ENCODE measurements around the gene RXFP2. TPM values are rescaled to one million over a fixed set of nuclear protein-coding genes. Genes with fewer than 3 reads are reported as not detected.

RXFP2 gene
- total and polyA plus RNA-seq, 2 donors (not counting 3 experiments of a cell fraction or from before 2014, with no cell fraction given): not detected

DNA sequence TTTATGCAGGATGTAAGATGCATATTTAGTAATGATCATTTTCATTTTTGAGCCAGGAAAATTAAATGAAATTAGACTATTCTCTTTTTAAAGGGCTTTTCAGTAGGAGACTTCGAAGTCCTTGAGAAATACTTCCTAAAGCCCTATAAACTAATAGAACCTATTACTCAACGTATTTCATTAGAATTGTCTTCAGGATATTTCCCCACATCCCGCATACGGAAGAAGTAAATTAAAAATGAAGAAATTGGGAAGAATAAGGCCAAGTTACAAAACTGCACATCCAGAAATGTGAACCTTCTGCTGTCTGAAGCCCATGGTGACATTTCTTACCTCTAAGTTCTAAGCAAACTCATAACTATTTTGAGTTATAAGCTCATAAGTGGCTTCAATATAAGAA lies 66.5 kb downstream of the RXFP2 start:
- no peaks in the 10 kb centered on the region for H3K4me1 ChIP-seq (ENCODE audit: control insufficient read depth, extremely low read depth, insufficient read depth, low read length)
- no peak overlapping the region for H3K4me3 ChIP-seq (replicated peaks in 1 of 3; ENCODE audit: insufficient read depth in 1 of 3, low read depth in 1 of 3, low read length in 3 of 3)
- H3K9ac ChIP-seq (replicated peaks; ENCODE audit: extremely low read depth, insufficient read depth, low read length): no peak overlapping the region
- H3K4me2 ChIP-seq (ENCODE audit: insufficient read depth, low read length): no peak overlapping the region
- H3K9me3 ChIP-seq (replicated peaks; ENCODE audit: control insufficient read depth, insufficient read depth, low read length): no peaks in the 10 kb centered on the region
- TF ChIP-seq POLR2A (IDR thresholded peaks at IDR 0.05; ENCODE audit: low read depth, low read length): no peak
- no peak for TF ChIP-seq FOS (IDR thresholded peaks at IDR 0.05; ENCODE audit: borderline replicate concordance, insufficient read depth, low read length)
- TF ChIP-seq GATA2 (IDR thresholded peaks at IDR 0.05; ENCODE audit: insufficient read depth, insufficient read length, low read depth, low read length): no peak
- no peak for TF ChIP-seq EZH2 (IDR thresholded peaks at IDR 0.05; ENCODE audit: borderline replicate concordance, low read depth, low read length, severe bottlenecking)
- no peak for TF ChIP-seq MYC (IDR thresholded peaks at IDR 0.05; ENCODE audit: low read depth, low read length)
- TF ChIP-seq JUN (IDR thresholded peaks at IDR 0.05; ENCODE audit: borderline replicate concordance, insufficient read depth, insufficient read length, low read depth): no peak
- H4K20me1 ChIP-seq (replicated peaks; ENCODE audit: control insufficient read depth, extremely low read depth, insufficient read depth, low read length): no peaks in the 10 kb centered on the region
- no peaks in the 10 kb centered on the region for H3K36me3 ChIP-seq (ENCODE audit: control insufficient read depth in 2 of 2, extremely low read depth in 1 of 2, insufficient read depth in 2 of 2, low read length in 2 of 2)
- intact Hi-C loops (cut with micrococcal nuclease): no loop called here
- ChIA-PET POLR2A (no interaction called here), CTCF (interaction anchor here (1.3 kb wide), 1 partner anchor 267 kb away, joined by 3 read pairs; no protein-coding TSS in a partner anchor)
- no peak overlapping the region for H2AFZ ChIP-seq (ENCODE audit: low read depth, low read length)
- dilution Hi-C loops (cut with MboI; ENCODE audit: extremely low pct_ligation_motif_present, low sequenced_read_pairs): no loop called here
- no peaks in the 10 kb centered on the region for H3K9me1 ChIP-seq (replicated peaks; ENCODE audit: control insufficient read depth, extremely low read depth, insufficient read depth, low read length)
- H3K79me2 ChIP-seq (ENCODE audit: control insufficient read depth, insufficient read depth, low read length): no peaks in the 10 kb centered on the region
- H3K27ac ChIP-seq (ENCODE audit: insufficient read depth, low read depth, low read length): no peak overlapping the region
- DNase-seq (ENCODE audit: low read depth, low spot score): no peak
- BruUV-seq (replicated peaks): no TSS peak
- H3K27me3 ChIP-seq (ENCODE audit: control insufficient read depth in 2 of 2, insufficient read depth in 2 of 2, low read length in 2 of 2): peaks cover 8 to 11% of the 10 kb centered on the region in 2 experiments
- FAIRE-seq: no peak

DNA sequence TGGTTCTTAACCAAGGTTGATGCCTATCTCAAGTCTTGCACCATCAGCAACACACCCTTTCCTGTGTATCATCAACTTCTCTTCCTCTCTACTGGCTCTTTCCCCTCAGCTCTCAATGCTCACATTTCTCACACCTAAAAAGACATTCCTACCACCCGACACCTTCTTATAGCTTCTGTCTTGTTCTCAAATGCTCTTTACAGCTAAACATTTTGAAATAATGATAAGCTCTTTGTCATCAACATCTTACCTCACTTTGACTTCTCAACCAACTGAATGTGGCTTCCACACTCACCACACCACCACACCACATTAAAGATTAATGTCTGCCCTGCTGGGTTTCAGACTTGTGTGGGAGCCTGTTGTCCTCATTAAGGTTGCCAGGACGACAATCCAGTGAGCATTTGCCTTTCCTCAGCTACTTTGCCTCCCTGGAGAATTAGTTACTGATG lies 67.8 kb downstream of the RXFP2 start:
- TF ChIP-seq FOS (IDR thresholded peaks at IDR 0.05; ENCODE audit: borderline replicate concordance, insufficient read depth, low read length): no peak
- no peak for TF ChIP-seq POLR2A (IDR thresholded peaks at IDR 0.05; ENCODE audit: low read depth, low read length)
- no peaks in the 10 kb centered on the region for H3K79me2 ChIP-seq (ENCODE audit: control insufficient read depth, insufficient read depth, low read length)
- CTCF ChIA-PET: interaction anchor here (0.9 kb wide), 1 partner anchor 10 kb away, joined by 3 read pairs; no protein-coding TSS in a partner anchor
- H3K27ac ChIP-seq (ENCODE audit: insufficient read depth, low read depth, low read length): no peak overlapping the region
- dilution Hi-C loops (cut with MboI; ENCODE audit: extremely low pct_ligation_motif_present, low sequenced_read_pairs) (no loop called here), intact Hi-C loops (cut with micrococcal nuclease) (no loop called here)
- no peak for FAIRE-seq
- H3K27me3 ChIP-seq (ENCODE audit: control insufficient read depth in 2 of 2, insufficient read depth in 2 of 2, low read length in 2 of 2): peaks cover 3 to 9% of the 10 kb centered on the region in 2 experiments
- H3K4me2 ChIP-seq (ENCODE audit: insufficient read depth, low read length): no peak overlapping the region
- POLR2A ChIA-PET: no interaction called here
- no peak overlapping the region for H3K9ac ChIP-seq (replicated peaks; ENCODE audit: extremely low read depth, insufficient read depth, low read length)
- BruUV-seq (replicated peaks): no TSS peak
- H3K36me3 ChIP-seq (ENCODE audit: control insufficient read depth in 2 of 2, extremely low read depth in 1 of 2, insufficient read depth in 2 of 2, low read length in 2 of 2): no peaks in the 10 kb centered on the region
- H4K20me1 ChIP-seq (replicated peaks; ENCODE audit: control insufficient read depth, extremely low read depth, insufficient read depth, low read length): no peaks in the 10 kb centered on the region
- no peaks in the 10 kb centered on the region for H3K9me1 ChIP-seq (replicated peaks; ENCODE audit: control insufficient read depth, extremely low read depth, insufficient read depth, low read length)
- no peak overlapping the region for H3K4me3 ChIP-seq (replicated peaks in 1 of 3; ENCODE audit: insufficient read depth in 1 of 3, low read depth in 1 of 3, low read length in 3 of 3)
- no peaks in the 10 kb centered on the region for H3K4me1 ChIP-seq (ENCODE audit: control insufficient read depth, extremely low read depth, insufficient read depth, low read length)
- H2AFZ ChIP-seq (ENCODE audit: low read depth, low read length): no peak overlapping the region
- no peaks in the 10 kb centered on the region for H3K9me3 ChIP-seq (replicated peaks; ENCODE audit: control insufficient read depth, insufficient read depth, low read length)
- no peak for DNase-seq (ENCODE audit: low read depth, low spot score)

All from endothelial cell of umbilical vein (primary cell).